CMK (cell line): ENCODE data around the gene MRPL20.
"Not testable (repeated sequence)": the region's sequence is repeated elsewhere in the genome, so short reads cannot be mapped to it uniquely, and the experiment has no call there.

Source experiments
- DNase-seq: peaks from one replicate; pipeline ENCODE4 v3.0.0-alpha.2; 2010; ENCODE audit warnings: low read depth

Gene MRPL20

GRCh38 chr1:1406821-1407635 is at the start of gene MRPL20:
MRPL20 (minus strand) TSS chr1:1407293; CDS start chr1:1407217, 76 bp downstream.
- peak; percentile 94 for DNase-seq

DNA sequence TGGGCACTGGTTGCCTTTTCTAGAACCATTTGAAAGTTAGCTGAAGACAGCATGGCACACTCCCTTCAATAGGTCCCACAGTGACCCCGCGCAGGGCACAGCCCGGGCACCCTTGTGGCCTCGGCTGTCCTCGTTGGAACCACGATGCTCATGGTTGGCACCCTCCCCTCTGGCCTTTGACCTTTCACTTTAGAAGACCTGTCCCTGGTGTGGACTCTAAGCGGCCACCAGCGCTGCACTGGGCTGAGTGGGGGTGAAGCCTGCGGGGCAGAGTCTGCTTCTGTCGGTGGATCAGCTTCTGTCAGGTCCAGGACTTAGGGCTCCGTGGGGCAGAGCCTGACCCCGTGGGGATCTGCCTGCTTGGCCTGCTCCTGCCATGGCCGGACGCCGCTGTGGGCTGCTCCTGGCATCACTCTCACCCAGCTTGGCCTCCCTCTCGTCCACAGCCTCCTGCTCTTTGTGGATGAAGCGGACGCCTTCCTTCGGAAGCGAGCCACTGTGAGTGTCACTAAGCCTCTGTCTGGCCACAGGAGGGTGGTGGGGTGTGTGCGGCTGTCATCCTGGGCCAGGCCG is 49.7 kb upstream of the MRPL20 start:
- DNase-seq: not testable (repeated sequence)

GRCh38 chr1:1455934-1456333 is 48.8 kb upstream of the MRPL20 start:
- DNase-seq: not testable (repeated sequence)

DNA sequence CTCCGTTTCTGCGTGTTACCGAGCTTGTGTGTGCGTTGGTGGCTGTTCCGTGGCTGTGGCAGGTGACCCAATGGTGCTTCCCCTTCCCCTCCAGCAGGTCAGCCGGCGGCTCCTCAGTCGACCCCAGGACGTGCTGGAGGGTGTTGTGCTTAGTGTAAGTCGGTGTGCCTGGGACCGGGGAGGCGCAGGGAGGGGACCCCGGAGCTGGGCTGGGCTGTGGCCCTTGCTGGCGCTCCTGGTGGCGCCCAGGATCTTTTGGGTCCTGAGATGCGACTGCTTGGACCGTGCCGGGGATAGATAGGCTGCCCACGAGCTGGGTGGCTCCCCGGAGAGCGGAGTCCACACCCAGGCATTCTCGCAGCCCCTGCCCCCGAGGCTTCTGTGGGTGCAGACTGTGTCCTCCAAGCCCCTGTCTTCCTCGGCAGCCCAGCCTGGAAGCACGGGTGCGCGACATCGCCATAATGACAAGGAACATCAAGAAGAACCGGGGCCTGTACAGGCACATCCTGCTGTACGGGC is 48.3 kb upstream of the MRPL20 start:
- DNase-seq: no peak

DNA sequence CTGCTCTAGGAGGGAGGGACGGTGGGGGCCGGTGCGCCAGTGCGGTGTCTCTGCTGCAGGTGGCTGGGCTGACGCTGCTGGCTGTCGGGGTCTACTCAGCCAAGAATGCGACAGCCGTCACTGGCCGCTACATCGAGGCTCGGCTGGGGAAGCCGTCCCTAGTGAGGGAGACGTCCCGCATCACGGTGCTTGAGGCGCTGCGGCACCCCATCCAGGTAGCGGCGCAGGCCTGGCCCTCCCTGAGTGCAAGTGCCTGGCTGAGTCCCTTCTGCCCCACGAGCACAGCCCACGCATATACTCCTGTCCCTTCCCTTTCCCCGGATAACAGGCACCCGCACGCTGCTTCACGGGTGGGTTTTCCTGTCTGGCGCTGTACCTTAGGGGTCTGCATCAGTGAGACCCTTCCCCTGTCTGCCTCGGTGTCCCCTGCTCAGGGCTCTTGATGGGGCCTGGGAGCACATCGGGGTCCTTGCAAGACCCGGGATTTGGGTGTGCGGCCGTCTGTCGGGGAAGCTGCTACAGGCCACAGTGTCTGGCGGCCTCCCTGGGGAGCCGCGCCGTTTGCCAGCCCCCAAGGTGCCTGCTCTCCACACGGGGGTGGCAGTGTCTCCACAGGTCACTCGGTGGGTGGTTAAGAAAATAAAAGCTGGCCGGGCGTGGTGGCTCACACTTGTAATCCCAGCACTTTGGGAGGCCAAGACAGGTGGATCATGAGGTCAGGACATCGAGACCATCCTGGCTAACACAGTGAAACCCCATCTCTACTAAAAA is 47.4 kb upstream of the MRPL20 start:
- not testable (repeated sequence) for DNase-seq

DNA sequence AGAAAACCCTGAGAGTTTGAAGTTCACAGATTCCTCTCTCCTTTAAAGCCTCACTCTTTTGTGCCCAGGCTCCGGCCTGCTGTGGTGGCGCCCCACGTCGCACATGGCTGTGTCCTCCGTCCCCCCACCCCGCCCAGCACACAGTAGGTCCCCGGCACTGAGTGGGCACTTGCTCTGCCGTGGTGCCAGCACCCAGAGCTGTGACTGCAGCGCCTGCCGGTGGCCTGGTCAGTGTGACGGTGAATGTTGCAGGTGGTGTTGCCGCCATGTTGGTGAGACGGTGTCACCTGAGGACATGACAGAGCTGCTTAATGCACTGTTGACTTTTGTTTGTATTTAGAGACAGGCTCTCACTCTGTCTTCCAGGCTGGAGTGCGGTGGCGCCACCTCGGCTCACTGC is 45.8 kb upstream of the MRPL20 start:
- DNase-seq: no peak

- not testable (repeated sequence) for DNase-seq
Observed at GRCh38 chr1:1452365-1452739, 45.3 kb upstream of the MRPL20 start.

DNA sequence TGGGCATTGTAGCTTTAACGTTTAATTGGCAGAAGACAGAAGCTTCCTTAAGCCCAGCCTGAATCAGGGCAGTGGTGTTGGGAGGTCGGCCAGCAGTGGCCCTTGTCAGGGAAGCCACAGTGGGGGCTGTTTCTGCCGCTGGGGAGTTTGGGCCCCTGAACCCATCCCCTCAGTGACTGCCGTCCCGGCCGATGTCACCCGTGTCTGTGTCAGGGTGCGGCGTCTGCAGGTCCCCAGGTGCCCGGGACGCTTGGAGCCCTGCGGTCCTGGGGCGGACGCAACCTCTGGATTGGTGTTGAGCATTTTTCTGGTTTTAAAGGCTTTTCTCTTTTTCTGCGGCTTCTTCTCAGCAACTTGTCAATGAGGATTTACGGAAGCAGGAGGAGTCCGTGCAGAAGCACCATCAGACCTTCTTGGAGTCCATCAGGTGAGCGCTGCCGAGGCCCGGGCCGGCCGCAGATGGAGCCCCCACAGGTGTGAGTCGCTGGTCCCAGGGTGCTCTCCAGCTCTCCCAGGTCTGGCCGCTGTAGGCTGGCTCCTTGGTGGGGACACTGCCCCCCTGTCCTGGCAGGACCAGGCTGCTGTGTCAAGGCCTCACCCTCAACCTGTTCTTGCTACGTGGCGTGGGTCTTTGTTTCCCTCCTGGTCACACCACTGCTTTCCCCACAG is 44.7 kb upstream of the MRPL20 start:
- DNase-seq: no peak

- not testable (repeated sequence) for DNase-seq
Observed at GRCh38 chr1:1450616-1451015, 43.5 kb upstream of the MRPL20 start.

- no peak for DNase-seq
Observed at GRCh38 chr1:1449099-1449739, 42.1 kb upstream of the MRPL20 start, which contains the start of gene ATAD3C. ATAD3C (plus strand) TSS chr1:1449689; CDS start chr1:1450684, 995 bp downstream.

DNA sequence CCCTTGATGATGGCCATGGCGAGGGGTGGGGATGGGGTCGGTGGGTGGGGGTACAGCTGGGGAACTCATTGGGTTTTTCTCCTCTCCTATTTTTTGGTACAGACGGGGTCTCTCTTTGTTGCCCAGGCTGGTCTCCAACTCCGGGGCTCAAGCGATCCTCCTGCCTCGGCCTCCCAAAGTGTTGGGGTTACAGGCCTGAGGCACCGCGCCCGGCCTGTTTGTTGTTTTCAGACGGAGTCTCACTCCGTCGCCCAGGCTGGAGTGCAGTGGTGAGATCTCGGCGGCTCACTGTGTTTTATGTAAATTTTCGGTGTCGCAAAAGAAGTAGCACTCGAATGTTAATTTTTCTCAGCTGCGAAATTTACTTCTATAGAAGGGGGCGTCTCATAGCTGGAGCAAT is 39.5 kb upstream of the MRPL20 start:
- not testable (repeated sequence) for DNase-seq

GRCh38 chr1:1442069-1442770 is 35.1 kb upstream of the MRPL20 start:
- DNase-seq: no peak

- DNase-seq: no peak
Observed at GRCh38 chr1:1441002-1441888, 34.2 kb upstream of the MRPL20 start.

GRCh38 chr1:1440262-1441001 is 33.3 kb upstream of the MRPL20 start:
- no peak for DNase-seq

DNA sequence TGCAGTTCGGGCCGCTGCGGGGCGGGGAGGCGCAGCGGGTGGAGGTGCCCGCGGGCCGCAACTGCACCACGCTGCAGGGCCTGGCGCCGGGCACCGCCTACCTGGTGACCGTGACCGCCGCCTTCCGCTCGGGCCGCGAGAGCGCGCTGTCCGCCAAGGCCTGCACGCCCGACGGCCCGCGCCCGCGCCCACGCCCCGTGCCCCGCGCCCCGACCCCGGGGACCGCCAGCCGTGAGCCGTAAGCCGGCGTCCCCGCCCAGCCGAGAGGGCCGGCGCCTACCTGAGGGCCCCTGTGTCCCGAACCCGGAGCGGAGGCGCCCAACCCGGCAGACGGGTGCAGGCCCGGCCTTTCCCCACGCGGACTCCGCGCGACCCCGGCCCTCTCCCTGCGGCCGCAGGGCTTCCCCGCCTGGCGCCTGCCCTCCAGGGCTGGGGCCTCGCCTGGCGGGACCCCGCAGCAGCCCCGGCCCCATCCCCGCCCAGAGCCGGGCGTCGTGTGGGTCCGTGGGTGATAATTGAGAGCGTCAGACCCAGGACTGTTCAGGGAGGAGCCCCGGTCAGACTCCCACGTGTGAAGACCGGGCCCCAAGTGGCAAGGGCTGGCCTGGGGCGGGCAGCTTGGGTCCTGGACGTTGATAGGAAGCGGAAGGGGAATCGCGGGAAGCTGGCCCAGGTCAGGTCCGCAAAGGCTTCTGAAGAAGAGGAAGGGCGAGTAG is 32.6 kb upstream of the MRPL20 start:
- no peak for DNase-seq

DNA sequence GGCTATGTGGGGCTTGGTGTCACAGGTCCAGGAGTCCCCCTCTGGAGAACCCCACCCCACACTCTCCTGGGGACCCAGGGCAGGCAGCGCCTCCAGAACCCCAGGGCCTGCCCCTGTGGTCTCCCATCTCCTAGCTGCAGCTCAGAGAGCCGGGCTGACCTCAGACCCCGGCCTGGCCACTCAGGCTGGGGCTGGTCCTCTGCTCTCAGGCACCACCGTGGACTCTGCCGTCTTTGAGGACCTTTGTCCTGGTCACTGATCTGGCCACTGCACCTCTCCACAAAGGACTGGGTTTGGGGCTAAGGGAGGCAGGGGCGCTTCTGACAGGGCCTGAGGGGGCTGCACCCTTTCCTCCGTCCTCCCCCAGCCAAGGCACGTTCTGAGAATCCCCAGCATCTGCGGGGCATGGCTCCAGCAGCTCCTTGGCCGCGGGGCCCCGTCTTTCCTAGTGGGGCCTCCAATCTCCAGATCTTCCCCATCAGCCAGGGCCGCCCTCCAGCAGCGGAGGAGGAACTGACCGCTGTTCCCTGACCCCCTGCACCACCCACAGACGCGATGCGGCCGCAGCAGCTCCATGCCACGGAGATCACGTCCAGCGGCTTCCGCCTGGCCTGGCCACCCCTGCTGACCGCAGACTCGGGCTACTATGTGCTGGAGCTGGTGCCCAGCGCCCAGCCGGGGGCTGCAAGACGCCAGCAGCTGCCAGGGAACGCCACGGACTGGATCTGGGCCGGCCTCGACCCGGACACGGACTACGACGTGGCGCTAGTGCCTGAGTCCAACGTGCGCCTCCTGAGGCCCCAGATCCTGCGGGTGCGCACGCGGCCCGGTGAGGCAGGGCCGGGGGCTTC is 31.7 kb upstream of the MRPL20 start:
- peak; percentile 70 for DNase-seq

GRCh38 chr1:1437904-1438376 is 30.8 kb upstream of the MRPL20 start:
- peak; percentile 95 for DNase-seq
